K562 (cell line): ENCODE results near the gene TMEM200B. TPM values are rescaled to one million over a fixed set of nuclear protein-coding genes. Genes with fewer than 3 reads are reported as not detected.

ENCODE experiments used
- ATAC-seq: fragments of 200-7000 bp; cut with Tn5 transposase; 3 replicates; pipeline ENCODE4 v1.9.1; 2020; ENCODE audit warnings: moderate library complexity
- BruUV-seq: library from RNA; stranded (reverse); fragments of 400-500 nt; replicated peaks from 2 replicates; lab custom pipeline; 2021; lab: Mats Ljungman, UMichigan
- CTCF ChIA-PET: fragments of 300-600 bp; formaldehyde crosslinking; extraction: SDS; loops from one replicate; lab custom pipeline; 2021; ENCODE audit warnings: low intra/inter-chr PET ratio; lab: Yijun Ruan, JAX
- POLR2A ChIA-PET: fragments of 300-600, 350-650 bp; sonication (Branson Sonifier 250); formaldehyde crosslinking; extraction: SDS; loops from one replicate; lab custom pipeline; 2021; ENCODE audit warnings: antibody characterized with exemption, inconsistent platforms; lab: Yijun Ruan, JAX
- DNase-seq, 4 experiments: peaks; one replicate each; pipeline versions ENCODE4 v3.0.0 to v3.0.0-alpha.2; 2011 to 2018; ENCODE audit warnings: low spot score in 3 of 4, mixed read lengths in 3 of 4; ENCODE audit errors: extremely low read depth in 1 of 4
- FAIRE-seq: peaks from 2 replicates; lab custom pipeline; 2011; peaks lifted over from hg19 to GRCh38; lab: Jason Lieb, UNC
- H2AFZ ChIP-seq: 2 replicates; pipeline ENCODE4 v1.6.0; 2011; ENCODE audit warnings: low read depth, low read length, control low read depth, inconsistent platforms
- H3K27ac ChIP-seq: fragments of 200-600 bp; 3 replicates; pipeline ENCODE4 v1.8.0; 2011; ENCODE audit warnings: low read depth, mild to moderate bottlenecking, control low read depth, inconsistent platforms, low read length, moderate library complexity, mixed read lengths; ENCODE audit errors: extremely low read depth
- H3K27me3 ChIP-seq, 2 experiments: fragments of 300-600 bp in 1 of 2; 2 replicates in 1 of 2; 3 replicates in 1 of 2; pipeline versions ENCODE4 v1.6.0 to v1.8.0; 2011; ENCODE audit warnings: inconsistent platforms in 2 of 2, low read length in 2 of 2, mild to moderate bottlenecking in 1 of 2, mixed read lengths in 1 of 2, moderate library complexity in 1 of 2; ENCODE audit not compliant: control insufficient read depth in 2 of 2, insufficient read depth in 2 of 2
- H3K36me3 ChIP-seq: fragments of 300-600 bp; 3 replicates; pipeline ENCODE4 v1.8.0; 2011; ENCODE audit warnings: mild to moderate bottlenecking, low read length, inconsistent platforms; ENCODE audit not compliant: control insufficient read depth, insufficient read depth
- H3K4me1 ChIP-seq, 2 experiments: fragments of 200-600 bp in 1 of 2; replicated peaks in 1 of 2; 2 replicates in 1 of 2; 3 replicates in 1 of 2; pipeline versions ENCODE4 v1.5.1 to v1.8.0; 2011; ENCODE audit warnings: inconsistent platforms in 2 of 2, low read length in 2 of 2, mild to moderate bottlenecking in 1 of 2, mixed read lengths in 1 of 2, moderate library complexity in 1 of 2; ENCODE audit not compliant: control insufficient read depth in 2 of 2, insufficient read depth in 2 of 2
- H3K4me2 ChIP-seq: 2 replicates; pipeline ENCODE4 v1.6.1; 2011; ENCODE audit warnings: low read length, control low read depth, inconsistent platforms, mixed read lengths; ENCODE audit not compliant: insufficient read depth
- H3K4me3 ChIP-seq: fragments of 200-600 bp; sonication (generic), shearing (Covaris generic); 2 replicates; pipeline ENCODE4 v1.5.1; 2016; ENCODE audit warnings: control low read depth, inconsistent platforms
- H3K79me2 ChIP-seq: fragments of 200-600 bp; 3 replicates; pipeline ENCODE4 v1.8.0; 2011; ENCODE audit warnings: low read length, inconsistent platforms; ENCODE audit not compliant: control insufficient read depth, insufficient read depth
- H3K9ac ChIP-seq, 2 experiments: 2 replicates each; pipeline versions ENCODE4 v1.6.0 to v1.6.1; 2011; ENCODE audit warnings: low read depth in 2 of 2, low read length in 2 of 2, control low read depth in 1 of 2, inconsistent platforms in 1 of 2, mild to moderate bottlenecking in 1 of 2, mixed read lengths in 1 of 2; ENCODE audit not compliant: insufficient read depth in 1 of 2
- H3K9me1 ChIP-seq: one replicate; pipeline ENCODE4 v1.6.0; 2011; ENCODE audit warnings: inconsistent platforms, mild to moderate bottlenecking, low read length, moderate library complexity; ENCODE audit not compliant: control insufficient read depth, insufficient read depth
- H3K9me3 ChIP-seq: replicated peaks from 2 replicates; pipeline ENCODE4 v1.5.1; 2011; ENCODE audit warnings: low read depth, low read length, inconsistent platforms; ENCODE audit not compliant: control insufficient read depth, insufficient read depth
- H4K20me1 ChIP-seq: replicated peaks from 2 replicates; pipeline ENCODE4 v1.6.1; 2011; ENCODE audit warnings: low read length, inconsistent platforms, mixed read lengths; ENCODE audit not compliant: control insufficient read depth, insufficient read depth
- MEIS2 ChIP-seq: fragments of 450-650 bp; IDR thresholded peaks from 2 replicates; pipeline ENCODE4 v1.6.1; 2014; ENCODE audit warnings: mild to moderate bottlenecking; ENCODE audit not compliant: partially characterized antibody
- NR3C1 ChIP-seq: sonication (generic); formaldehyde crosslinking; IDR thresholded peaks from 2 replicates; pipeline ENCODE4 v1.8.1; 2022; ENCODE audit warnings: missing genetic modification reagents
- NUFIP1 ChIP-seq: fragments of 450-650 bp; IDR thresholded peaks from 2 replicates; pipeline ENCODE4 v1.6.1; 2018; ENCODE audit not compliant: partially characterized antibody
- PBX2 ChIP-seq, 2 experiments: IDR thresholded peaks in 1 of 2; conservative IDR thresholded peaks in 1 of 2; 2 replicates each; pipeline ENCODE4 v1.6.1; 2016; ENCODE audit warnings: low read depth in 2 of 2, mild to moderate bottlenecking in 1 of 2, missing compliant biosample characterization in 1 of 2, missing genetic modification characterization in 1 of 2, moderate library complexity in 1 of 2
- SAFB2 ChIP-seq: fragments of 200-400 bp; formaldehyde crosslinking; IDR thresholded peaks from 2 replicates; pipeline ENCODE4 v1.6.1; 2018; ENCODE audit warnings: borderline replicate concordance, low read length, low read depth, moderate library complexity; ENCODE audit not compliant: severe bottlenecking
- TCFL5 ChIP-seq: fragments of 250-450 bp; sonication (Bioruptor Pico); conservative IDR thresholded peaks from 2 replicates; pipeline ENCODE4 v1.6.1; 2021; ENCODE audit warnings: mild to moderate bottlenecking, moderate library complexity, matching md5 sums
- ZFP1 ChIP-seq: fragments of 450-650 bp; formaldehyde crosslinking; IDR thresholded peaks from 2 replicates; pipeline ENCODE4 v1.4.0; 2020; ENCODE audit warnings: mild to moderate bottlenecking, mixed read lengths
- WGBS: fragments of 100-300 bp; shearing (Covaris generic); methylation state at CpG from one replicate; pipeline ENCODE4 v1.1.6; 2016; ENCODE audit warnings: low coverage, mixed read lengths; ENCODE audit not compliant: insufficient coverage; ENCODE audit errors: missing lambda C conversion rate; 5-methylcytosine and 5-hydroxymethylcytosine counted together
- in situ Hi-C: fragments of 300-500 bp; cut with MboI; formaldehyde crosslinking; loops from 4 replicates; pipeline ENCODE4 v1.15.0; 2018; ENCODE audit warnings: inconsistent platforms, mixed read lengths
- intact Hi-C: fragments of 100-400 bp; cut with micrococcal nuclease; formaldehyde crosslinking; loops from 2 replicates; pipeline ENCODE4 v1.14.2; 2022
- polyA plus RNA-seq, 8 experiments: library from polyadenylated mRNA; depleted of rRNA in 4 of 8; stranded (reverse) in 5 of 8; unstranded in 3 of 8; fragments of >200 nt; fragmentation: Nextera tagmentation in 2 of 8; fragmentation: Illumina TruSeq in 1 of 8; extraction: Ambion mirVana in 2 of 8; extraction: Trizol in 1 of 8; gene quantifications; 2 replicates each; pipeline versions ENCODE4 v1.2.1 to v1.2.3, GENCODE V29; 2011 to 2014; ENCODE audit warnings: inconsistent platforms in 1 of 8, missing spikeins in 1 of 8
- total RNA-seq, 7 experiments: library from RNA; depleted of rRNA in 6 of 7; stranded (reverse); fragments of >200 nt in 6 of 7; fragmentation: Illumina TruSeq in 2 of 7; extraction: Trizol in 2 of 7; gene quantifications; 2 replicates each; pipeline versions ENCODE4 v1.2.1 to v1.2.3, GENCODE V29; 2011 to 2021; ENCODE audit warnings: low replicate concordance in 1 of 7

TMEM200B gene
- total and polyA plus RNA-seq, 9 of the 15 experiments (the other 6 are each of a cell fraction or from before 2014, with no cell fraction given), result 0.04 to 0.35 (median 0.10) TPM; not detected in 1

GRCh38 chr1:29105822-29106221, 17.9 kb downstream of the TMEM200B start (continued):
- TF ChIP-seq PBX2 (CRISPR knock-in tag; IDR thresholded peaks at IDR 0.05; ENCODE audit: low read depth), result no peak
- TF ChIP-seq PBX2 (tag; conservative IDR thresholded peaks at IDR 0.05; ENCODE audit: low read depth), result peak; percentile 60

DNA sequence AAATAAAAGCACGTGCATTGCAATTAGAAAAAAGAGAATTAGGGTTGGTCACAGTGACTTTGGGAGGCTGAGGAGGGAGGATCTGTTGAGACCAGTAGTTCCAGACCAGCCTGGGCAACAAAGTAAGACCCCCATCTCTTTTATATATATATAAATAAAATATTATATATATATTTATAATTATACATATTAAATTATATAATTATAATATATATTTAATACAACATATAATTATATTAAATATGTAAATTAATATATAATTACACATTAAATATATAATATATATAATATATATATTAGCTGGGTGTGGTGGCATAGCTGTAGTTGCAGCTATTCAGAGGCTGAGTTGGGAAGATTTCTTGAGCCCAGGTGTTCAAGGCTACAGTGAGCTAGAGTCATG, 23.2 kb downstream of the TMEM200B start:
- intact Hi-C loops (no loop called here), in situ Hi-C loops (no loop called here)
- no peaks in the 10 kb centered on the region for H3K27me3 ChIP-seq
- no peaks in the 10 kb centered on the region for H4K20me1 ChIP-seq
- ATAC-seq (no peak), DNase-seq (no peak), FAIRE-seq (no peak)
- WGBS, result 100% methylated on average over 1 of the region's 1 CpG
- no peak overlapping the region for H3K9ac ChIP-seq
- peaks cover 63% of the 10 kb centered on the region for H3K36me3 ChIP-seq
- H3K9me1 ChIP-seq, result no peaks in the 10 kb centered on the region
- no peak overlapping the region for H2AFZ ChIP-seq
- H3K4me3 ChIP-seq, result no peak overlapping the region
- no peaks in the 10 kb centered on the region for H3K4me1 ChIP-seq
- CTCF ChIA-PET, result no interaction called here
- no peak for TF ChIP-seq TCFL5
- TF ChIP-seq MEIS2, result no peak
- no peak for TF ChIP-seq SAFB2
- TF ChIP-seq ZFP1, result no peak
- no peak for TF ChIP-seq NUFIP1
- TF ChIP-seq NR3C1 (CRISPR knock-in tag), result no peak
- H3K27ac ChIP-seq, result no peak overlapping the region
- no peaks in the 10 kb centered on the region for H3K9me3 ChIP-seq
- H3K4me2 ChIP-seq, result no peak overlapping the region
- POLR2A ChIA-PET, result interaction anchor here (0.6 to 3.7 kb wide), 4 partner anchors 10 to 644 kb away, joined by 4 to 16 read pairs (median 4); no protein-coding TSS in a partner anchor
- H3K79me2 ChIP-seq, result no peaks in the 10 kb centered on the region
- BruUV-seq, result no TSS peak
